HG03280 (cell line): Measurements from ENCODE around the gene RANBP3.
"Not testable (repeated sequence)": the region's sequence is repeated elsewhere in the genome, so short reads cannot be mapped to it uniquely, and the experiment has no call there.

Source experiments
- ATAC-seq: cut with Tn5 transposase; IDR thresholded peaks from one replicate; pipeline ENCODE4 v1.9.1; 2021; ENCODE audit warnings: mild to moderate bottlenecking, moderate library complexity; ENCODE audit not compliant: unreplicated experiment

The RANBP3 gene

DNA sequence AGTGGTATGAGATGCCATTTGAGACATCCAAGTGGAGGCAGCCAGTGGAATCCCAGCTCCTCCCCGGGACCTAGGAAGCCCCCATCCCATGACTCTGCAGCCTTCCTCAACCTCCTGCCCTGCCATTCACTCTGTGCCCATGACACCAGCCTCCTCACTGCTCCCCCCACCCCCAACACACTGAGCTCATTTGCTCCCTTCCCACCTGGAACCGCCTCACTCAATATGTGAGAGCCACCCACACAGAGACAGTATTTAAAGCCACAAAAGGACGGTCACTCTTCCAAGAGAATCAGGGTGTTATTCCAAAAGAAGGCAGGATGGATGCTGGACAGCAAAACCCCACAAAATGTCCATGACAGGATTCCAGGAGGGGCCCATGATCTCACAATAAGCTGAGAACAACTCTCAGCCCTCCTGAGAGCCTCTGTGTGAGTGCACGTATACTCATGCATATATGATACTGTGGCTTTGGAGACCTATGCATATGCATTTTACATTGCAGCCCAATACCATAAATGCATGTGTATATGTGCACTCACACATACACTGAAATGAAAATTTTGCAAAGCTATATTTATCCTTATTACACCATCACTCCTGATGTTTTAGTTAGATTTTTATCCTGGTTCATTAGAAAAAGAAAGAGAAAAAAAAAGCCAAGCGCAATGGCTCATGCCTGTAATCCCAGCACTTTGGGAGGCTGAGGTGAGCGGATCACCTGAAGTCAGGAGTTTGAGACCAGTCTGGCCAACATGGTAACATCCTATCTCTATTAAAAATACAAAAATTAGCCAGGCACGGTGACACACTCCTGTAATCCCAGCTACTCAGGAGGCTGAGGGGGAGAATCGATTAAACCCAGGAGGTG, 10.8 kb upstream of the RANBP3 start:
- no peak for ATAC-seq

DNA sequence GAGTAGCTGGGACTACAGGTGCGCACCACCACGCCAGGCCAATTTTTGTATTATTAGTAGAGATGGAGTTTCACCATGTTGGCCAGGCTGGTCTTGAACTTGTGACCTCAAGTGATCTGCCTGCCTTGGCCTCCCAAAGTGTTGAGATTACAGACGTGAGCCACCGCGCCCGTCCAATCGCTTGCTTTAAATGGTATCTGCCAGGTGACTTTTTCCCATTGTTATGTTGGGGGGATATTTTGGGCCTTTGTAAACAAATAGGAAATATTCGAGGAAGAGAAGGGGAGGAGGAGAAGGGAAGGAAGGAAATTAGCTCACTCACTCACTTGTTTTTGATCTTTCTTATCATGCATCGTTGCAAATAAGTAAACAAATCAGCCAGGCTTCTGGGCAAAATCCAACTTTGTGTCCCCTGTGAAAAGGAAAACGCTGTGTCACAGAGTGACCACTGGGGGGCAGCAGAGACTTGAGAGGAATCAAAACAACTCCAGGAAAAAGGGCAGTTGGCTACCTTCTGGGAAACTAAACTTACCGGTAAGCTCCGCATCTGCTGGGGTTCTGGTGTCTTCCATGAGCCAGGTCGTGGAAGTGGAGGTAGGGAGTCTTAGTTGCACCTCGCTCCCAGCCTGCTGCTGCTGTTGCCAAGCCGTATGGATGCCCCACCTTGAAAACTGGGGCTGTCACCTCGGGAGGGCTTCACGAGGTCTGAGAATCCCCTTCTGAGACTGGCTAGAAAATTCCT, 9.3 kb upstream of the RANBP3 start:
- no peak for ATAC-seq

DNA sequence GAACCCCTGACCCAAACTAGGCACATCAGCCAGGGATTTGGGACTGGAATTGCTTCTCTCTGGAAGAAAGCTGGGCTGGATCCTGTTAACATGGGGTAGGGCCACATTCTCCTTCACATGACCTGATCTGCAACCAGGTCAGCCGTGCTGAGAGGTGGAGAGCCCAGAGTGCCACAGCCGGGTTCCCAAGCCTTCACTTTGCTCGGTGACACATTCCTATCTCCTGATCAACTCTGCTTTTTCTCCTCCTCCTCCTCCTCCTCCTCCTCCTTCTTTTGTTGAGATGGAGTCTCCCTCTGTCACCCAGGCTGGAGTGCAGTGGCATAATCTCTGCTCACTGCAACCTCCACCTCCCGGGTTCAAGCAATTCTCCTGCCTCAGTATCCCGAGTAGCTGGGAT, 7.9 kb upstream of the RANBP3 start:
- ATAC-seq: not testable (repeated sequence)

DNA sequence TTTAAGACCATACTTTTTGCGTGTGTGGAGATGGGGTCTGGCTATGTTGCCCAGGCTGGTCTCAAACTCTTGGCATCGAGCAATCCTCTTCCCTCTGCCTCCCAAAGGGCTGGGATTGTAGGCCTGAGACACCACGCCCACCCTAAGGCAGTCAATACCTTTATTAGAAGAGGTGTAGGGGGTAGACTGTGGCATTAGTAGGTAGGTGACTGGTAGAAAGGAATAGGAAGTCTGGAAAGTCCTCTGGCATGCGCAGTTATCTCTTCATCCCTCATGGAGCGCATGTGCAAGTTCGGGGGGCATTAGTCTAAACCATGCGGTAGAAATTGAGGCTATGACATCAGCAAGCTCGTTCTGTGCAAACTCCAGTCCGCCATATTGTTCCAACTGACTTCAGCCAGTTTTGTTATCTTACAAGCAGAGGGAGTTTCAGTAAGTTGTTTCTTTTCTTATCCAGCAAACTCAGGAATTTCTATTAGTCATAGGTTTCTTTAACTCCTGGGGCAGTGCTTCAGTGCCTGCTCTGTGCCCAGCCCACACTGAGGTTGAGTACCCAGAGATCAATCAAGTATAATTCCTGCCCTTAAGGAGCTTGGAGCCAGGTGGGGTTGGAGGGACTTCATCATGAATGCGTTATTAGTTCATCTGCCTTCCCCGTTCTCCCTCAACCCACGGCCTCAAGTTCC, 7.3 kb upstream of the RANBP3 start:
- no peak for ATAC-seq

DNA sequence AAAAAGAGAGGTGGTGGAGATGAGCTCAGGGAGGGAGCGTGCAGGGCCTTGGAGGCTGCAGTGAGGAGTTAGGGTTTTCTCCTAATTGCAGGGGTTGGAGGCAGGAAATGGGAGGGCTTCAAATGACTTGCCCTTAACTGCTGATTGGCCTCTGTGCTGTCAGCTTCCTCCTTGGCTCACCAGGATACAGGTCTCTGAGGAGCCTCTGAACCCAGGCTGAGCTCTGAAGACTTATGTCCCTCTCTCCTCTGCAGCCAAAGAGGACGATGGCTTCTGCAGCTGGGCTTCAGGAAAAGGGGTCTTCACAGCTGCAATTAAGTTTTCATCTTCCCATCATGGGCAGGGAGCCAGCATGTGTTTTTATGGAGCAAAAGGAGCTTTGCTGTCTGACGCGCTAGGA, 6.7 kb upstream of the RANBP3 start:
- no peak for ATAC-seq

DNA sequence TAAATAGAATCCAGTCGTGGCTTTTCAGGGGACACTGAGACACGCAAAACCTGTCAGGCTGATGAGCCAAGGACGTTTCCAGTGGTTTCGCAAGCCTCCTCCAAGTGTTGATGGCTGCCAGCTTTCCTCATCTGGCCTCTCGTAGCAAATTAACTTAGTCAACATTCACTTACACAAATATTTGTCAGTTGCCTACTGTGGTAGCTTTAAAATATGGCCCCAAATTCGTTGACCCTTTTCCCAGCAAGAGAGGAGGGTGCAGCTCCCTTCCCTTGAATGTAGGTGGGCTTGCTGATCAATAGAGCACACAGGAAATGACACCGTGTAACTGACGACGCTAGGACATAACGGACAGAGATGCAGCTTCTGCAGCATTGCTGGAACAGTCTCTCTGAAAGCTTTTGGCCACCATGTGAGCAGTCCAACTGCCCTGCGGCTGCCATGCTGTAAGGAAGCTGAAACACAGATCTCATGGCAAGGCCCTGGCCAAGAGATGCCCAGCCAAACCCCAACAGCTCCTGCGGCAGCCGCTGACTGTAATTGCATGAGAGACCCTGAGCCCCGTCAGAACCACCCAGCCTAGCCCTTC, 5.5 kb upstream of the RANBP3 start:
- no peak for ATAC-seq

DNA sequence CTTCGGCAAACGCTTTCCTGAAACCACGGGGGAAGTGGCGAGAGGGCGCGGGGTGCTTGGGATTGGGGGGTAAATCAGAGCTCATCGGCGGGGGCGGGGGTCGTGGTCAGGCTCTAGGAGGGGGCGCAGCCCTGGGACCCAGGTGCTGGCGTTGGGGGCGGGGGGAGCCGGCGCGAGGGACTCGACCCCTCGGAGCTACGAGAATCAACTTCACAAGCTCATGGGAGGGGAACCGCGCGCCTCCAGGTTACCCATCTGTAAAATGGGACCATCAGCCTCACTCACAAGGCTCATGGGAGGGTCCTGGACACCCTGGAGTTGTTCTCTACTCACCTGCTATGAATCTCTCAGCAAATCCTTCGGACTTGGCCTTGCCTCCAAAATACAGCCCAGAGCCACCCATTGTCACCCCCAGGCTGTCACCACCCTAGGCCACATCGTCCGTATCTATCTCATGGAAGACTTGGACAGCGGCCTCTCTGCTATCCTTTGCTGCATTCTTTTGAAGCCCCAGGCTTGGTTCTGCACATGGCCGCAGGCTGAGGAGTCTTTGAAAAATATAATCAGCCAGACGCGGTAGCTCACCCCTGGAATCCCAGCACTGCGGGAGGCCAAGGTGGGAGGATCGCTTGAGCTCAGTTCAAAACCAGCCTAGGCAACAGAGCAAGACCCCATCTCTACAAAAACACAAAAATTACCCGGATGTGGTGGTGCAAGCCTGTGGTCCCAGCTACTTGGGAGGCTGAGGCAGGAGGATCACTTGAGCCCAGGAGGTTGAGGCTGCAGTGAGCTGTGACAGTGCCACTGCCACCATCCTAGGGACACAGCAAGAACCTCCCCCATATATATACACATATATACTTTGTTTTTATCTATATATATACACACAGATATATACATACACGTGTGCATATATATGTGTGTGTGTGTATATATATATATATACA, 939 bp upstream of the RANBP3 start:
- no peak for ATAC-seq

DNA sequence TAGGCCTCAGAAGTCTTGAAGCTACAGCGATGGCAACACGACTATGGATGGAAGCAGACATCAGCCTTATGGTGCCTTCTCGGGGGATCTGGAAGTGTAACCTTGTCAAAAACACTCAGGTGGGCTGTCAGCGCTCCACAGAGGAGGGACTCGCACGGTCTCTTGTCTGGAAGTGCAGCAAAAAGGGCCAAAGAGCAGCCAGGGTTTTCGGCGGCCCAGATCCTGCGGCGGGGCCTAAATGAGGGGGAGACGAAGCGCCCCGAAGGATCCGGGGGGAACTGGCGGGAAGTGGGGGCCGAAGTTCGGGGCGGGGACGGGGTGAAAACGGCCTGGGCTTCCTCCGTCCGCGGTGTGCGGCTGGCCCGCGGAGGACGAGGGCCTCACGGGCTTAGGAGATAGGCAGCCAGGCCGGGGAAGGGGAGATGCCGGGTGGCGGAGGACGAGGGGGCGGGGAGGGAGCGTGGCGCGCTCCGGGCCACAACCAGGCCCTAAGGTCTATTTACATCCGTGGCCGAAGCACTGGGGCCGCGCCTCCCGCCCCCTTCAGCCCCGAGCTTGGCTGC, 637 bp downstream of the RANBP3 start:
- ATAC-seq: peak; percentile 6

DNA sequence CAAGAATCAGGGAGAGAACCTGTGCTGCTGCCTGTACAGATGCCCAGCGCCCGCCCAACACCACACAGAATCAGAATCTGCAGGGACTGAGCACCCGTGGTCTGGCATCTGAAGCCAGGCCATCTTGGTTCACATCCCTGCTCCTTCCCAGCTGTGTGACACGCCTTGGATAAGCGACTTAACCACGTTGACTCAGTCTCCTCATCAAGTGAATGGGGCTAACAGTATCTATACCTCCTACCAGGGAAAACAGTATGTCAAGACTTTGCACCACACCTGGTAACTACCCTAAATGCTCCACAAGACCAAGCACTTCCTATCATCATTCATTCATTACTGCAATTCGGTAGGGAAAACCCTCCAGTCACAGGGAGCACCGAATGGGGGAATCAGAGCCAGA, 1.2 kb downstream of the RANBP3 start:
- no peak for ATAC-seq

DNA sequence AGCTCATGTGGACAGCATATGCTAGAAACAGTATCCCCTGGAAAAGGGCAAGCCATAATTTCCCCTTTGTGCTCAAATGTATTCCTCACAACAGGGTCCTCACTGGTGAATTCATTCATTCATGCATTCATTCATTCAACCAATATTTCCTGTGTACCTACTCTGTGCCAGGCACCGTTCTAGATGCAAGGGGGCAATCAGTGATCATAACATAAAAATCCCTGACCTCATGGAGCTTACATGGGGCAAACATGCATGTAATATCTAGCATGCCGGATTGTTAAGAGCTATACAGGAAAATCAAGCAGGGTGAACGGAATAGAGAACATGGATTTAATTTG, 2.6 kb downstream of the RANBP3 start:
- no peak for ATAC-seq

DNA sequence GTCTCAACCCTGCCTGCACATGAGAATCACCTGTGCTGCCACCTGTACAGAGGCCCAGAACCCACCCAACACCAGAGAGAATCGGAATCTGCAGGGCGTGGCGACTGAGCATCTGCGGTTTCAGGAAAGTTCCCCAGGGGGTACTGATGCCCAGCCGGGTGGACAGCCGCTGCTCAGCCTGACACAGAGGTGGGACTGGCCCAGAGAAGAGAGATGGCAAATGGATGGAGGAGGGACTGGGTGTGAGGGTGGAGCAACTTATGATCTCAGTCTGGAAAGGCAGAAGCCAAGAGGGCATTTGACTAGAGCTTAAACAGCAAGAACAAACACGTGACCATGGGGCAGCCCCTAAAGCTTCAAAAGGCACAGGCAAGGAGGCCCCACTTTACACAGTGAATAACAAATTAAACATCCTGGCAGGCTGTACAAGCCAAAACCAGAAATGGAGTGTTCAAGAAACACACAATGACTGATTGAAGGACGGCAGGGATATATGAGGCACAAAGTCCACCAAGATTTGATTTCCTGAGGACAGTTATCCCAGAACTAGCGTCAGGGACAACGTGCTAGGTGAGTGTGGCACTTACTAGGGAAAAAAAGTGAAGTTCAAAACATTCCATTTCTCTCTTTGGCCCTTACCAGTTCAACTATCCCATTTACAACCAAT, 3.1 kb downstream of the RANBP3 start:
- no peak for ATAC-seq

DNA sequence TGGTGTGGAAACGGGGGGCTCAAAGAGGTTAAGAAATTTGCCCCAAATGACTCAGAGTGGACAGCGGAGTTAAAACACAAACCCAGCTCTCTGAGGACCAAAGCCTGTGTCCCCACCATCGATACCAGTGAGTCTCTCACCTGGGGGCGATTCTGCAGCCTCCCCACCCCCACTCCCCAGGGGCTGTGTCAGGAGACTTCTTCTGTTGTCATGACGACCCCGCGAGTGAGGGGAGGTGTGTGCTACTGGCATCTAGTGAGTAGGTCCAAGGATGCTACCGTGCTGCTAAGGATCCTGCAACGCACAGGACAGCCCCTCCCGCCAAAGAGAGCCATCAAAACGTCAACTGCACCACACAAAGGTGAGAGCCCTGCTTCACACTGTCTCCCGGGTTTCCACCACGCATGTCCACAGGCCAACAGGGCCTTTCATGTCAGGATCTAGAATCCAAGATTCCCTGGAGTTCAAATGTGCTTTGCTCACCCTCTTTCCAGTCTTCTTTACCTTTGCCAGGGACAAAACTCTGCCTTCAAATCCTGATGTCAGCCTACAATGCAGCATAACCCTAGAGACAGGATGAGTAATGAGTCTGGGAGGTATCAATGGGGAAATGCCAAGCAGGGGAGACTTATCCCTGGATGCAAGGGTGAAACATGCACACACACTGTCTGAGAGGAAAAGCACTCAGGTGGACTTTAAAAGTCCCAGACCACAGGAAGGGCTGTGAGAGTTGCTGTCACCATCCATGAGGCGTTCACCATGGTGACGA, 3.9 kb downstream of the RANBP3 start:
- ATAC-seq: no peak

DNA sequence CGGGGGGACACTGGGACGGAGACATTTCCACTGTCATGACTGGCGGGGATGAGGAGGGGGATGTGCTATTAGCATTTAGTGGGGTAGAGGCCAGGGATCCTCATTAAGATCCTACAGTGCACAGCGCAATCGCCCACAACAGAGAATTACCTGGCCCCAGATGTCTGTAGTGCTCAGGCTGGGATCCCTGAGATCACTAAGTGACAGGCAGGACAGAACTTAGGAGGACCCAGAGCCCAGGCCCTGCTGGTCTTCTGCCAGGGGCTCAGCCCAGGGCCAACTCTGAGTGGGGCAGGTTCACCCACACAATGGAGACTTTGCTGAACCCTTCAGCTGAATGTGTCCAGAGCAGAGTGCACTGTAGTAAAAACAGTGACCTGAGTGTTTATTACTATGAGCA, 4.6 kb downstream of the RANBP3 start:
- no peak for ATAC-seq

DNA sequence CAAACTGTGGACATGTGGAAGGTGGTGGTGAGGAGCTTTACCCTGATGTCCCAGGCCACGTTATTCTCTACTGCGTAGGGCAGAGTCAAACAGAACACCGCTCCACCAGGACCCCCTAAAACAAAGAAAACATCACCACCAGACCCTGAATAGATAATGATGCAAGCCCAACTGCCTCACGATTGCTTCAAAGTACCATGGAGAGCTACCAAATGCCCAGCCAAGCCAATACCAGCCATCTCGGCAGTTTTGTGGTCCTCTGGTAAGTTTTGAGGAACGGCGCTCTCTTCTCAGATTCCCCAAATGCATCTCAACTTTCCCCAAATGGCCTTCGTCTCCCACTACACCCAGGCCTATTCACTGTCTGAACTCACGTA, 5.6 kb downstream of the RANBP3 start:
- ATAC-seq: no peak

DNA sequence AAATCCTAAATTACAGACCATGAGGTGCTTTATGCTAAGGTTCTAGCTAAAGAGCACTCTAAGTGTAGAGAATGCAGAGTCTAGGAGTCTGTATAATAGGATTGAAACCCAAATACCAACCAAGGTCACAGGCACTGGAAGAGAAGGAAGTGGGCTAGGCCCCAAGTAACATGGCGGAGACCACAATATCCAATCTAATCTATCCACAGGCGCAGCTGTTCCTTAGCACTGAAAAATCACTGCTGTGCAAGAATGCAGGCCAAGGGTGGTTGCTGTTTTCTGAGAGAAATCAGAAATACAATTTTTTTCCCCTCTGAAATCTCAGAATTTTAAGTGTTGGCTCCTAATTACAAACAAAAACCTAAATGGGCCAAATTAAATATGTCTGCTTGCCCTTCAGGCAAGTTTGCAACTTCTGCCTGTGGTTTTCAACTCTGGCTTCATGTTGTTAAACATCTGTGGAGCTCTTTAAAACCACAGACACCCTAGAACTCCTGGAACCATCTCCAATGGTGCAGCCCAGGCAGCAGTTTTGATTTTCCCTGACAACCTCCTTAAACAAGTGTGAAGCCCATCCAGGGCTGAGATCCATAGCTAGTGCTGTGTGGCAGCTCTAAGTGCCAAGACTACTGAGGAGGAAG, 6.1 kb downstream of the RANBP3 start:
- ATAC-seq: no peak

DNA sequence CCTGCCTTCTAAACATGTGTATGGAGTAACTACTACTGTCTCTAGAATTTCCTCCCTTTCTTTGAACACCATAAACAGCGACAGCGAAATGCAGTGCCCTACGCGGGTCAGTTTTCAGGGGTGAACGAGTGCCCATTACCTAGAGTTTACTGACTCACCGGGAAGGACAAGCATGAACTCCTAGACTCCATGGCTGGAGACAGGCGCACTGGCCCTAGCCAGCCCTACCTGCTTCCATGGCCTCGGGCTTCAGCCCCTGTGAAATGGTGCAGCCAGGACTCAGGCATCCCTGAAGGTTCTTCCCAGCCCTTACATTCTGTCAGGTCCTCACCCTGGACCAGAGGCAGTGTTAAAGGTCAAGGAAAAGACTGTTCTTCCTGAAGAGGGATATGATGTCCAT, 8.5 kb downstream of the RANBP3 start:
- ATAC-seq: no peak

DNA sequence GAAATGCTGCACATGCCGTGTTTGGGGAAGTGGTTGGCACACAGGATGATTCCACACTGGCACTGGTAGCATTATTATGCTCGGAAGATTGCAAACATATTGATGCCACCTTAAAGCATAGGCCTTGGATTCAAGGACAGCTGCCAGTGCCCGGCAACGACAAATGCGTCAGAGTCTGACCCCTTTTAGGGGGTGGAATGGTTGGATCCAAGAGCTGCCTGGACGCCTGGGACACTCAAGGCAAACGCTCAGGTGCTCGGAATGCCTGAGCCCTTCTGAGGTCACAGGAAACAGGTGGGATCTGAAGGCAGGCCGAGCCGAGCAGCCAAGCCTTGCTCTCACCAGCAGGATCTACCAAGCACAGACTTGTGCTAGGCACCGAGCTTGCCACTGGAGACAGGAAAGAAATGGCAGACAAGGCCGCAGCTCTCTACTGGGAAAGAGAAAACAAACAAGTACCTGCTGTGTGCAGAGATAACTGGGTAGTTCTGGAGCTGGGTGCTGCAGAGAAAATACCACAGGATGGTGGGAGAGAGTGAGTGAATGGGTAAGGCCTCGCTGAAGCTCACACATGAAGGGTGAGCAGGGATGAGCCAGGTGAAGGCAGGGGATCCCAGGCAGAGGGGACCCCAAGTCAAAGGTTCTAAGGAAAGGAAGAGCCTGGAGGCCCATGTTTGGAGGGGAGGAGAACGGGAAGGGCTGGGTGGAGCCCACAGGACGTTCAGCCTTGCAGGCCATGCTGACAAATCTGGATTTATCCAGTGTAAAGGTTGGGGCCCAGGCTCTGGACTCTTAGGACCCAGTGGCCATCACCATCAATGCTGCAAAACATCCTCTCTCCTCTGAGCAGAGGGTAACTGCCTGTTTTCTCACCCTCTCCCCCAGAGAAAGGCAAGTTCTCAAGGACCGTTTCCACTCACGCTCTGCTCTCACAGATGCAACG, 9.2 kb downstream of the RANBP3 start:
- no peak for ATAC-seq
